GM12878 (cell line): ENCODE data around the gene OPRD1. TPM values are rescaled to one million over a fixed set of nuclear protein-coding genes. Genes with fewer than 3 reads are reported as not detected.

ENCODE experiments used
- ATAC-seq: fragments of 200-7000 bp; cut with Tn5 transposase; 3 replicates; pipeline ENCODE4 v1.9.1; 2020; ENCODE audit warnings: mild to moderate bottlenecking, moderate library complexity
- BruUV-seq: library from RNA; stranded (reverse); fragments of 400-500 nt; replicated peaks from 2 replicates; lab custom pipeline; 2021; lab: Mats Ljungman, UMichigan
- CTCF ChIA-PET: fragments of 300-600 bp; sonication (Branson Sonifier 250); formaldehyde crosslinking; extraction: SDS; loops from one replicate; lab custom pipeline; 2021; ENCODE audit warnings: inconsistent platforms; lab: Yijun Ruan, JAX
- POLR2A ChIA-PET: fragments of 350-600 bp; formaldehyde crosslinking; extraction: SDS; loops from one replicate; lab custom pipeline; 2021; ENCODE audit warnings: inconsistent platforms; lab: Charles Lee
- RAD21 ChIA-PET: fragments of 300-600 bp; sonication (Branson Sonifier 250); formaldehyde crosslinking; loops from one replicate; lab custom pipeline; 2023; ENCODE audit warnings: antibody characterized with exemption; ENCODE audit not compliant: unreplicated experiment; lab: Charles Lee
- SMC1A ChIA-PET: fragments of 300-600 bp; sonication (Branson Sonifier 250); formaldehyde crosslinking; loops from one replicate; lab custom pipeline; 2023; ENCODE audit not compliant: unreplicated experiment, uncharacterized antibody; lab: Charles Lee
- DNase-seq: peaks from one replicate; pipeline ENCODE4 v3.0.0-alpha.2; 2011; ENCODE audit warnings: low read depth, low spot score
- FAIRE-seq: peaks from 3 replicates; lab custom pipeline; 2011; peaks lifted over from hg19 to GRCh38; lab: Jason Lieb, UNC
- H2AFZ ChIP-seq: 2 replicates; pipeline ENCODE4 v1.6.0; 2011; ENCODE audit warnings: low read depth, low read length, control low read depth; ENCODE audit not compliant: control insufficient read depth
- H3K27ac ChIP-seq: 2 replicates; pipeline ENCODE4 v1.5.1; 2011; ENCODE audit warnings: control low read depth; ENCODE audit not compliant: control insufficient read depth, insufficient read depth
- H3K27me3 ChIP-seq, 2 experiments: replicated peaks in 1 of 2; 2 replicates each; pipeline versions ENCODE4 v1.6.0 to v1.6.1; 2011; ENCODE audit warnings: low read length in 1 of 2; ENCODE audit not compliant: control insufficient read depth in 2 of 2, insufficient read depth in 2 of 2
- H3K36me3 ChIP-seq, 2 experiments: 2 replicates each; pipeline ENCODE4 v1.5.1; 2011; ENCODE audit warnings: low read length in 1 of 2; ENCODE audit not compliant: control insufficient read depth in 2 of 2, insufficient read depth in 2 of 2
- H3K4me1 ChIP-seq: 2 replicates; pipeline ENCODE4 v1.6.1; 2011; ENCODE audit warnings: mild to moderate bottlenecking, low read length, moderate library complexity, mixed read lengths; ENCODE audit not compliant: control insufficient read depth, insufficient read depth
- H3K4me2 ChIP-seq: 2 replicates; pipeline ENCODE4 v1.6.0; 2011; ENCODE audit warnings: control low read depth; ENCODE audit not compliant: control insufficient read depth, insufficient read depth
- H3K4me3 ChIP-seq: fragments of 200-600 bp; sonication (generic); 2 replicates; pipeline ENCODE4 v1.5.1; 2016
- H3K79me2 ChIP-seq: 2 replicates; pipeline ENCODE4 v1.6.0; 2011; ENCODE audit warnings: low read length; ENCODE audit not compliant: control insufficient read depth, insufficient read depth
- H3K9ac ChIP-seq: 2 replicates; pipeline ENCODE4 v1.8.0; 2011; ENCODE audit warnings: low read length, control low read depth, mixed read lengths; ENCODE audit not compliant: control insufficient read depth, insufficient read depth
- H3K9me3 ChIP-seq: replicated peaks from 3 replicates; pipeline ENCODE4 v1.5.1; 2011; ENCODE audit warnings: mild to moderate bottlenecking, low read length; ENCODE audit not compliant: control insufficient read depth, insufficient read depth
- H4K20me1 ChIP-seq: 2 replicates; pipeline ENCODE4 v1.6.0; 2011; ENCODE audit not compliant: control insufficient read depth, insufficient read depth
- BACH1 ChIP-seq: fragments of 450-650 bp; IDR thresholded peaks from 2 replicates; pipeline ENCODE4 v1.6.1; 2017; ENCODE audit warnings: mild to moderate bottlenecking, borderline replicate concordance
- BRCA1 ChIP-seq: IDR thresholded peaks from 2 replicates; pipeline ENCODE4 v1.6.1; 2011; ENCODE audit warnings: low read depth, low read length, improper control_type of control experiment
- E2F4 ChIP-seq: IDR thresholded peaks from 2 replicates; pipeline ENCODE4 v1.6.1; 2012; ENCODE audit warnings: low read depth, low read length, improper control_type of control experiment
- NKRF ChIP-seq: fragments of 450-650 bp; conservative IDR thresholded peaks from 2 replicates; pipeline ENCODE4 v1.6.1; 2017; ENCODE audit warnings: mild to moderate bottlenecking, moderate library complexity
- RUNX3 ChIP-seq: IDR thresholded peaks from 2 replicates; pipeline ENCODE4 v1.6.1; 2012; ENCODE audit warnings: low read length, inconsistent platforms
- SUPT20H ChIP-seq: IDR thresholded peaks from 2 replicates; pipeline ENCODE4 v1.6.1; 2011; ENCODE audit warnings: low read depth, mild to moderate bottlenecking, low read length, moderate library complexity, borderline replicate concordance; ENCODE audit not compliant: control insufficient read depth
- WGBS: methylation state at CpG from one replicate; pipeline ENCODE4 v1.1.6; 2016; ENCODE audit warnings: low lambda C conversion rate; ENCODE audit not compliant: insufficient replicate concordance, insufficient coverage; ENCODE audit errors: missing lambda C conversion rate; 5-methylcytosine and 5-hydroxymethylcytosine counted together
- in situ Hi-C: fragments of 300-500 bp; cut with MboI; formaldehyde crosslinking; loops from 9 replicates; pipeline ENCODE4 v1.14.3; 2018; ENCODE audit warnings: mixed read lengths
- intact Hi-C: fragments of 100-400 bp; cut with micrococcal nuclease; formaldehyde crosslinking; loops from one replicate; pipeline ENCODE4 v1.14.2; 2022; ENCODE audit not compliant: unreplicated experiment
- polyA plus RNA-seq, 11 experiments: library from polyadenylated mRNA; depleted of rRNA in 4 of 11; unstranded in 6 of 11; stranded (reverse) in 5 of 11; fragments of >200 nt; fragmentation: Nextera tagmentation in 4 of 11; fragmentation: Illumina TruSeq in 1 of 11; extraction: Ambion mirVana in 4 of 11; extraction: Trizol in 1 of 11; gene quantifications; 1 replicate in 1 of 11; 2 replicates in 10 of 11; pipeline versions ENCODE4 v1.2.1 to v1.2.3, GENCODE V29; 2011 to 2016; ENCODE audit warnings: inconsistent platforms in 2 of 11, missing spikeins in 2 of 11, low read depth in 1 of 11
- total RNA-seq, 4 experiments: library from RNA; depleted of rRNA in 3 of 4; stranded (reverse); fragments of >200 nt in 3 of 4; fragmentation: Illumina TruSeq in 1 of 4; extraction: Trizol in 1 of 4; gene quantifications; 2 replicates each; pipeline versions ENCODE4 v1.2.1 to v1.2.3, GENCODE V29; 2013 to 2021

Gene OPRD1
- total and polyA plus RNA-seq, 10 of the 15 experiments (the other 5 are each of a cell fraction or from before 2014, with no cell fraction given), result 0.02 TPM; not detected in 8

- Histone ChIP-seq H3K27me3 (no peaks in the 10 kb centered on the region), H3K4me3 (no peak overlapping the region), H3K79me2 (no peaks in the 10 kb centered on the region), H3K9me3 (no peaks in the 10 kb centered on the region), H3K4me2 (no peak overlapping the region), H4K20me1 (no peaks in the 10 kb centered on the region), H3K9ac (no peak overlapping the region), H2AFZ (no peak overlapping the region), H3K4me1 (no peaks in the 10 kb centered on the region), H3K36me3 (no peaks in the 10 kb centered on the region), H3K27ac (no peak overlapping the region)
- SMC1A ChIA-PET, result interaction anchor here (1.4 to 2.9 kb wide), 2 partner anchors 16 to 136 kb away, joined by 3 to 15 read pairs; no protein-coding TSS in a partner anchor
- CTCF ChIA-PET, result interaction anchor here (3.7 kb wide), 1 partner anchor 136 kb away, joined by 17 read pairs; no protein-coding TSS in a partner anchor
- no TSS peak for BruUV-seq
- peak; percentile 69 for FAIRE-seq
- TF ChIP-seq SUPT20H, result no peak
- no peak for TF ChIP-seq BRCA1
- no peak for TF ChIP-seq NKRF
- no peak for TF ChIP-seq BACH1
- no peak for TF ChIP-seq E2F4
- no peak for TF ChIP-seq RUNX3
- no peak for DNase-seq
- RAD21 ChIA-PET, result interaction anchor here (1.3 kb wide), 1 partner anchor 13 kb away, joined by 4 read pairs; no protein-coding TSS in a partner anchor
- no peak for ATAC-seq
- POLR2A ChIA-PET, result no interaction called here
- intact Hi-C loops, result no loop called here
- 55% methylated on average over 4 of the region's 4 CpGs for WGBS
- in situ Hi-C loops, result no loop called here
Measured at GRCh38 chr1:28897789-28898188, 85.8 kb downstream of the OPRD1 start.
